Renal cortex interstitium (tissue), 15 donors: ENCODE data around the gene KCNIP4. TPM values are rescaled to one million over a fixed set of nuclear protein-coding genes. Genes with fewer than 3 reads are reported as not detected.
A peak's percentile ranks its signal among the peaks of the same experiment; 100 is the strongest.
"Not testable (repeated sequence)": the region's sequence is repeated elsewhere in the genome, so short reads cannot be mapped to it uniquely, and the experiment has no call there.

ENCODE experiments used
- DNase-seq, 11 donors: peaks; one replicate each; pipeline ENCODE4 v3.0.0-alpha.2; 2013; ENCODE audit warnings: low read depth in 9 of 11, low spot score in 4 of 11; ENCODE audit errors: extremely low read depth in 1 of 11
- long read RNA-seq, 16 experiments: transcript quantifications; one replicate each; lab custom pipeline, GENCODE V29; 2026
- polyA plus RNA-seq, 3 donors: library from polyadenylated mRNA; unstranded; fragments of 120-200 nt; gene quantifications; one replicate each; pipeline ENCODE4 v1.2.1, GENCODE V29; 2013; ENCODE audit not compliant: insufficient read length in 3 of 3

KCNIP4 gene
- polyA plus RNA-seq: 10 to 100 TPM; 11.0 to 13.8 (median 12.3) TPM
- long read RNA-seq, donor 1, partial matches to known transcripts: 0 of 3 reads
- long read RNA-seq, donor 1, other reads (novel, unspliced or antisense): 0 of 3 reads
- long read RNA-seq, donor 2, partial matches to known transcripts: 0 of 3 reads
- long read RNA-seq, donor 2, other reads (novel, unspliced or antisense): 0 of 3 reads
- long read RNA-seq, donor 3, partial matches to known transcripts: 6 of 9 reads
- long read RNA-seq, donor 3, other reads (novel, unspliced or antisense): 0 of 9 reads
- long read RNA-seq, donor 4: 0 reads
- long read RNA-seq, donor 5: 0 reads
- long read RNA-seq, donor 6, partial matches to known transcripts: 0 of 1 reads
- long read RNA-seq, donor 6, other reads (novel, unspliced or antisense): 0 of 1 reads
- long read RNA-seq, donor 7: 0 reads
- long read RNA-seq, donor 8: 0 reads
- long read RNA-seq, donor 9, partial matches to known transcripts: 0 of 4 reads
- long read RNA-seq, donor 9, other reads (novel, unspliced or antisense): 0 of 4 reads
- long read RNA-seq, donor 10, partial matches to known transcripts: 0 of 2 reads
- long read RNA-seq, donor 10, other reads (novel, unspliced or antisense): 0 of 2 reads
- long read RNA-seq, donor 11, partial matches to known transcripts: 0 of 2 reads
- long read RNA-seq, donor 11, other reads (novel, unspliced or antisense): 0 of 2 reads
- long read RNA-seq, donor 12: 0 reads
- long read RNA-seq, donor 13: 0 reads
- long read RNA-seq, donor 14, partial matches to known transcripts: 0 of 2 reads
- long read RNA-seq, donor 14, other reads (novel, unspliced or antisense): 0 of 2 reads
- long read RNA-seq, donor 15, partial matches to known transcripts: 0 of 1 reads
- long read RNA-seq, donor 15, other reads (novel, unspliced or antisense): 0 of 1 reads
- long read RNA-seq, donor 16, transcript KCNIP4-201 (7 exons, 2,168 nt): major isoform, 7 of 34 reads
- long read RNA-seq, donor 16, partial matches to known transcripts: 25 of 34 reads
- long read RNA-seq, donor 16, other reads (novel, unspliced or antisense): 0 of 34 reads

GRCh38 chr4:21948347-21949072, at the start of gene KCNIP4:
Gene KCNIP4 (minus strand): TSS chr4:21948772.
- DNase-seq: peak in 4 of 11 donors; percentile 9 to 36 (median 26)

GRCh38 chr4:21996618-21997017, 48.0 kb upstream of the KCNIP4 start:
- not testable (repeated sequence) for DNase-seq

DNA sequence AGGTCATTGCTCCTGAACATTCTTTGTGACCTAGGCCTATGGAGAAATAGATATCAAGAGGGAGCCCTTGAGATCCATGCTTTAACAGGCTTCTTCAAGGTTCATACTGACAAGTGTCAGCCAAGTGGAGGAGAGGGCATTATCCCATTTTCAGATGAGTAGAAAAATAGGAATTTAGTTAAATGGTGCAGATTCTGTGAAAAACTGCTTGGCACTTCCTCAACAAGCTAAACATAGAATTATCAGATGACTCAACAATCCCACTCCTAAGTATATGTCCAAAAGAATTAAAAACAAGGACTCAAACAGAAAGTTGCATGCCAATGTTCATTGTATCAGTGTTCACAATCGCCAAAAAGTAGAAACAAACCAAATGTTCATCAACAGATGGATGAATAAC, 43.8 kb upstream of the KCNIP4 start:
- DNase-seq: no peak

GRCh38 chr4:21991562-21991961, 43.0 kb upstream of the KCNIP4 start:
- DNase-seq: no peak

DNA sequence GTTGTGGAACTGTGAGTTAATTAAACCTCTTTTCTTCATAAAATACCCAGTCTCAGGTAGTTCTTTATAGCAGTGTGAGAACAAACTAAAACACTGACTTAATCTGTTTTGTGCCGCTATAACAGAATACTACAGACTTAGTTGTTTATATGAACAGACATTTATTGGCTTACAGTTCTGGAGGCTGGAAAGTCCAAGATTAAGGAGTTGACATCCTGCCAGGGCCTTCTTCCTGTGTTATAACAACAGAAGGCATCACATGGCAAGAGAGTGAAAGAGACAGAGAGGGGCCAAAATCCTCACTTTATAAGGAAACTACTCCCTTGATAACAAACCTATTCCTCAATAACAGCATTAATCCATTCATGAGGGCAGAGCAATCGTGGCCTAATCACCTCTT, 42.5 kb upstream of the KCNIP4 start:
- DNase-seq: no peak

GRCh38 chr4:21989351-21989750, 40.8 kb upstream of the KCNIP4 start:
- DNase-seq: no peak

DNA sequence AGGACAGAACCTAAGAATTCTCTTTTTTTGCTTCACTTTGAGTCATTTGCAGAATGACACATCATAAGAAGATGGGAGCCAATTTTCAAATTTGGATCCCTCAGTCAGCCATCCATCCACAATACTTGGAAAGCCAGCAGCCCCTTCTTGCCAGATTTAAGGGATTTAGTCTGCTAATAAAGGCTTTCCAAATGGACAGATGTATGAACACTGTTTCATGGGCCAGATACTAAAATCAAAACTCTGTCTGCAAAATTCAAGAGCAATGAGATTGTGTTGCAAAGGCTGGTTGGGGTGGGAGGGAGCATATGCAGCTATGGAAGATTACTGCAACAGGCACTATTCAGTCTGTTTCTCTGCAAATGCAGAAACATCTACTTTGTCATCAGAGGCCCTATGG, 37.7 kb upstream of the KCNIP4 start:
- DNase-seq: no peak

DNA sequence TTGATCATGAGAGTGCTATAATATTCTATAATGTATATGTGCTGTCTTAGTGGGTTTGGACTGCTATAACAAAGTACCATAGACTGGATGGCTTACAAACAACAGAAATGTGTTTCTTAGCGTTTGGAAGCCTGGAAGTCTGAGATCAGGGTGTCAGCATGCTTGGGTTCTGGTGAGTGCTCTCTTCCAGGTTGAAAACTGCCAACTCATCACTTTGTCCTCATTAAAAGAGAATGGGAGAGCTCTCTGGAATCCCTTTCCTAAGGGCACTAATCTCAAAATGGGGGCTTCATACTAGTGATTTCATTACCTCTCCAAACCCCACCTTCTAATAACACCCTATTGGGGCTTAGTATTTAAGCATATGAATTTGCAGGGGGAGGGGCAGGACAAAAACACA, 33.5 kb upstream of the KCNIP4 start:
- DNase-seq: no peak

DNA sequence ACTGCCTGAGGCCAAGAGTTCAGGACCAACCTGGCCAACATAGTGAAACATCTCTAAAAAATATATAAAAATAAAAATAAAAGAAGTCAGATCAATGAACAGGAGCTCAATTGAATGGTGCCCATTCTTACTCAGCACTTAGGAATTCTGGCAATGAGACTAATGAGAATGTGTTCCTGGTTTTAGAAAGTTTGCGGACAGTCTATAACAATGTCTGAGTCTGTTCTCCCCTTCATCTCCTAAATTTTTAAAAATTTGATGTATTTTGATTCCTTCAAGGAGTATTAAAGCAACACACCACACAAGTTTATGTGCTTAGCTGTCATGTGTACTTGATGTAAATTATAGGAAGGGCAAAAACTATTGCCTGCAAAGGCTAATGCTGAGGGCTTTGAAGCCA, 30.6 kb upstream of the KCNIP4 start:
- no peak for DNase-seq

GRCh38 chr4:21976166-21976565, 27.6 kb upstream of the KCNIP4 start:
- no peak for DNase-seq

GRCh38 chr4:21973850-21974249, 25.3 kb upstream of the KCNIP4 start:
- DNase-seq: no peak

DNA sequence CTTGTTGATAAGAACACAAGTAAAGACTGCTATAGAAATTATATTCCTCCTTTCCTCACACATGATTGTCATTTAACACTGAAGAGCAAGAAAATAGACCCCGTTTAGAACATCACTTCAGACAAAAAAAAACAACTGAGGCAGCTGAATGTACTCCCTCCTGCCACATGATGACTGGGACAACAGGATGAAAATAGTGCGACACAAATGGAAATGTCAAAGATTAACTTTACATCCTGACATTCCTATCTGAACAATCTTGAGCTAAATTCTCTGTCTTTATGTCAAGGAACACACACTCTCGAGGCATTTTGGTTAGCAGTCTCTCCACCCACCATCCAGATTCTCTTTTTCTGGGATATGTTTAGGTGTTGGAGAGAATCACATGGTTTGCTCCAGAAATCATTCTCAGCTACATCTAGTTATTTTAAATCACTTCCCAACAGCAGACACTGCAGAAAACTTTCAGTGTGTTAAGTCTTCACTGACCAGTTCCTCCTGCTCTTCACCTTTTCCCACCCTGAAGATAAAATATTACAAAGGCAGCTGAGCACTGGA, 16.3 kb upstream of the KCNIP4 start:
- DNase-seq: no peak

DNA sequence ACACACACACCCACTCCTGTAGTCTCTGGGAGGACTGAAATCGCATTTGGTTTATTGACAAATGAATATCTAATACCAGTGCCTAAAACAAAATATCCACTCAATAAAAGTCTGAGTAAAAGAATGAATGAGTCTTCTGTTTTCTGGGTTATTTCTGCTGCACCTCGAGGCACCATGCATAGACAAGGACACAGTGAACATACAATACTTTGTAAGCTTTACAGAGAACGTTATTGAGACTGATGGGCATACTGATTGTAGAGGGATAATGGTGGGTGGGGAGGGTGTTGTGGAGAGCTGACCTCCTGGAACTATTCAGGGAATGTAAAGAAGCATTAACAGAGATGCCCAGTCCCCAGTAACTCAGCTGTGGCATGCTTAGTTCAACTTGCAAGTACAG, 14.1 kb upstream of the KCNIP4 start:
- no peak for DNase-seq

- DNase-seq: no peak
Observed at GRCh38 chr4:21960793-21961192, 12.2 kb upstream of the KCNIP4 start.

DNA sequence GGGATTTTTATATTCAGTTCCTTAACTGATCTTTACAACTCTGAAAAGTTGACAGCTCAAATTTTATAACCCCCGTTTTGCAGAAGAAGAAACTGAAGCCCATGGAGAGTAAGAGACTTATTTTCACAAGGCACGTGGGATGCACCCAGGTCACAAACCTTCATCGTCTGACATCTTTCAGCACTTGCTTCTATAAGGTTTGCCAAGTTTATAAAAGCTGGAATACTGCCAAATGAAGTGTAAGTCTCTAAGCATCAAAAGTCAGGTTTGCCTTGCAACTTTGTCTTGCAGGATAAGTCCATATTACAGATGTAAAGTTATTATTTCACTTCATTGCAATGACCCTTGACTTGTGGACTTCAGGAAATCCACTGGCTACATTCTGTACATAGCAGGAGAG, 6.3 kb upstream of the KCNIP4 start:
- peak in 1 of 11 donors; percentile 2 for DNase-seq

DNA sequence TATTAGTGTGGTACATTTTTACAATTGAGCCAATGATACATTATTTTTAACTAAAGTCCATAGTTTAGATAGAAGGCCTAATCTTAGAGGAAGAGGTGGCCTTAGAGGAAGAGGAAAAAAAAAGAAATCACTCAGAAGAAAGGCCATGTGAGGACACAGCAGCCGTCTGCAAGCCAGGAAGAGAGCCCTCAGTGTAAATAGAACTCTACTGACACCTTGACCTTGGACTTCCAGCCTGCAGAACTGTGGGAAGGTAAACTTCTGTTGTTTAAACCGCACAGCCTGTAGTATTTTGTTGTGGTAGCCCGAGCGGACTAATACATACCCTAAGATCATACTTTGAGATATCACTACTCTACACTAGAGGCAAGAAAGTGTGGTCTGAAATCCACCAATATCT, 5.1 kb upstream of the KCNIP4 start:
- DNase-seq: no peak

DNA sequence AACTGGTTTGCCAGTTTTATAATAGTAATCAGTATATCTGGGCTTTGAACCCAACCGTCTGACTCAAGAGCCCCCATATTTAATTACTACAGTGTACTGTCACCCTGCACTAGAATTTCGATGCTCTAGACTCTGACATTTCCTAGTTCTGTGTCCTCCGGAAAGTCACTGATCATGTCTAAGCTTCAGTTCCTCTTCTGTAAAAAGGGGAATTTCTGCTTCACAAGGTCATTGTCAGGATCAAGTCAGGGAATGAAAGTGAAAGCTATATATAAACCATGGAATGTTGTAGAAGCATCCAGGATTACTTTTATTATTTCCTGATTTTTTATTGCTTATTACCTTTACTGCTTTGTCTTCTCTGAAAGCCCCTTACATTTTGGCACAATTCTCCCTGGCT, 4.0 kb upstream of the KCNIP4 start:
- no peak for DNase-seq

DNA sequence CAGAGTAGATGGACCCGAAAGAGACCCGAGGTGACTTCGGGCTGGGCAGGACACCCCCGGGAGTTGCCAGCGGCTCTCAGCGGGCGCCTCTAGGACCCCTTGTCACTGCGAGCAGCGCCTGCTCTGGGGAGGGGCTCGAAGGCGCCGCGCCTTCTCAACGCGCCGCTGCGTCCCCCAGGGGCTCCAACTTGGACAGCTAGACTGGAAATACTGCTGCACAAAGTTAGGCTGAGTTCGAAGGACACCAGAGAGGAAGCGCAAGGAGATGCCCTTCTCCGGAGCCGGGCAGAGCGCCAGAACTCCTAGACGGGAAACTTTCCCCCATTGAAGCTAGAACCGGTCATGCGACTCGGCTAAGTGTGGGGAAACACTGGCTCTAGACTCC, 493 bp upstream of the KCNIP4 start:
- DNase-seq: peak in 2 of 11 donors; percentile 5 to 32

GRCh38 chr4:21947791-21948346, 703 bp downstream of the KCNIP4 start:
- no peak for DNase-seq
